HepG2 (cell line): Measurements from ENCODE around the gene MRPL34. TPM values are rescaled to one million over a fixed set of nuclear protein-coding genes. Genes with fewer than 3 reads are reported as not detected.

Experiments
- ATAC-seq: fragments of 200-7000 bp; cut with Tn5 transposase; 3 replicates; pipeline ENCODE4 v1.9.1; 2020; ENCODE audit warnings: mild to moderate bottlenecking, moderate library complexity
- BruUV-seq: library from RNA; stranded (reverse); fragments of 400-500 nt; replicated peaks from 2 replicates; lab custom pipeline; 2021; lab: Mats Ljungman, UMichigan
- CTCF ChIA-PET: fragments of 300-600 bp; formaldehyde crosslinking; extraction: SDS; loops from one replicate; lab custom pipeline; 2021; ENCODE audit warnings: low total read pairs, inconsistent platforms, low intra/inter-chr PET ratio; lab: Yijun Ruan, JAX
- POLR2A ChIA-PET: fragments of 350-600 bp; sonication (Branson Sonifier 250); formaldehyde crosslinking; loops from one replicate; lab custom pipeline; 2020; ENCODE audit warnings: antibody characterized with exemption, inconsistent platforms; lab: Yijun Ruan, JAX
- DNase-seq: peaks from one replicate; pipeline ENCODE4 v3.0.0-alpha.2; 2015; ENCODE audit warnings: low spot score
- FAIRE-seq: peaks from 3 replicates; lab custom pipeline; 2011; peaks lifted over from hg19 to GRCh38; lab: Jason Lieb, UNC
- H2AFZ ChIP-seq: one replicate; pipeline ENCODE4 v1.6.1; 2011; ENCODE audit warnings: low read length, inconsistent platforms
- H3K27ac ChIP-seq: fragments of 300-600 bp; 3 replicates; pipeline ENCODE4 v1.8.0; 2011; ENCODE audit warnings: mixed run types, mild to moderate bottlenecking, mixed read lengths, low read length, inconsistent platforms; ENCODE audit not compliant: insufficient read depth; ENCODE audit errors: extremely low read length
- H3K27me3 ChIP-seq, 2 experiments: fragments of 200-600 bp in 1 of 2; 2 replicates in 1 of 2; 3 replicates in 1 of 2; pipeline versions ENCODE4 v1.6.0 to v1.8.0; 2011; ENCODE audit warnings: low read length in 2 of 2, mild to moderate bottlenecking in 2 of 2, moderate library complexity in 2 of 2, inconsistent platforms in 1 of 2; ENCODE audit not compliant: insufficient read depth in 2 of 2, control insufficient read depth in 1 of 2
- H3K36me3 ChIP-seq, 2 experiments: fragments of 200-600 bp in 1 of 2; replicated peaks in 1 of 2; 2 replicates in 1 of 2; 3 replicates in 1 of 2; pipeline versions ENCODE4 v1.5.1 to v1.8.0; 2011; ENCODE audit warnings: low read length in 2 of 2, inconsistent platforms in 1 of 2; ENCODE audit not compliant: insufficient read depth in 2 of 2, control insufficient read depth in 1 of 2
- H3K4me1 ChIP-seq: 2 replicates; pipeline ENCODE4 v1.5.1; 2012; ENCODE audit warnings: low read length, inconsistent platforms; ENCODE audit not compliant: insufficient read depth
- H3K4me2 ChIP-seq: 2 replicates; pipeline ENCODE4 v1.6.0; 2011; ENCODE audit warnings: low read depth, low read length, inconsistent platforms
- H3K4me3 ChIP-seq, 3 experiments: fragments of 200-600 bp in 1 of 3; sonication (generic), shearing (Covaris generic) in 1 of 3; replicated peaks in 1 of 3; 2 replicates each; pipeline ENCODE4 v1.5.1; 2011 to 2016; ENCODE audit warnings: low read length in 3 of 3, inconsistent platforms in 2 of 3, low read depth in 2 of 3, mild to moderate bottlenecking in 2 of 3, control low read depth in 1 of 3, mixed read lengths in 1 of 3; ENCODE audit not compliant: insufficient read depth in 1 of 3
- H3K79me2 ChIP-seq: one replicate; pipeline ENCODE4 v1.6.1; 2011; ENCODE audit warnings: low read length, inconsistent platforms; ENCODE audit not compliant: insufficient read depth
- H3K9ac ChIP-seq: 2 replicates; pipeline ENCODE4 v1.6.0; 2011; ENCODE audit warnings: mild to moderate bottlenecking, low read depth, low read length, inconsistent platforms; ENCODE audit not compliant: insufficient read depth
- H3K9me3 ChIP-seq: 2 replicates; pipeline ENCODE4 v1.5.1; 2012; ENCODE audit warnings: mild to moderate bottlenecking, low read length
- H4K20me1 ChIP-seq: 2 replicates; pipeline ENCODE4 v1.6.0; 2011; ENCODE audit warnings: inconsistent platforms, mild to moderate bottlenecking, low read length, moderate library complexity; ENCODE audit not compliant: insufficient read depth
- ARNTL ChIP-seq: sonication (generic); formaldehyde crosslinking; IDR thresholded peaks from 2 replicates; pipeline ENCODE4 v1.4.0; 2020; ENCODE audit warnings: mild to moderate bottlenecking, missing genetic modification reagents
- E2F2 ChIP-seq: sonication (generic); formaldehyde crosslinking; IDR thresholded peaks from 2 replicates; pipeline ENCODE4 v1.4.0; 2020; ENCODE audit warnings: missing genetic modification reagents, borderline replicate concordance
- GATAD2A ChIP-seq: IDR thresholded peaks from 2 replicates; pipeline ENCODE4 v1.6.1; 2016
- HNF1B ChIP-seq: sonication (generic); formaldehyde crosslinking; IDR thresholded peaks from 2 replicates; pipeline ENCODE4 v1.5.1; 2020; ENCODE audit warnings: mild to moderate bottlenecking, moderate library complexity, missing genetic modification reagents
- RERE ChIP-seq: IDR thresholded peaks from 2 replicates; pipeline ENCODE4 v1.6.1; 2016; ENCODE audit warnings: low read depth, missing genetic modification reagents, missing compliant biosample characterization
- ZFP36 ChIP-seq: fragments of 150-350 bp; IDR thresholded peaks from 2 replicates; pipeline ENCODE4 v1.6.1; 2018; ENCODE audit warnings: borderline replicate concordance, low read length, low read depth; ENCODE audit not compliant: partially characterized antibody
- ZNF33A ChIP-seq: sonication (generic); formaldehyde crosslinking; IDR thresholded peaks from 2 replicates; pipeline ENCODE4 v1.5.1; 2020; ENCODE audit warnings: missing genetic modification reagents, mild to moderate bottlenecking, moderate library complexity, borderline replicate concordance
- ZNF513 ChIP-seq: sonication (generic); formaldehyde crosslinking; conservative IDR thresholded peaks from 2 replicates; pipeline ENCODE4 v1.5.0; 2020; ENCODE audit warnings: missing genetic modification reagents
- ZNF530 ChIP-seq: sonication (generic); formaldehyde crosslinking; IDR thresholded peaks from 2 replicates; pipeline ENCODE4 v1.5.0; 2020; ENCODE audit warnings: low read depth, mild to moderate bottlenecking, missing genetic modification reagents
- ZNF558 ChIP-seq: sonication (generic); formaldehyde crosslinking; IDR thresholded peaks from 2 replicates; pipeline ENCODE4 v1.9.0; 2022; ENCODE audit warnings: mild to moderate bottlenecking, missing genetic modification reagents, borderline replicate concordance
- ZNF619 ChIP-seq: sonication (generic); formaldehyde crosslinking; IDR thresholded peaks from 2 replicates; pipeline ENCODE4 v1.4.0; 2020; ENCODE audit warnings: mild to moderate bottlenecking, missing genetic modification reagents
- WGBS: methylation state at CpG from one replicate; pipeline ENCODE4 v1.1.6; 2017; ENCODE audit warnings: low lambda C conversion rate; 5-methylcytosine and 5-hydroxymethylcytosine counted together
- in situ Hi-C: cut with HindIII; loops from 2 replicates; pipeline ENCODE4 v1.10.0; 2017; ENCODE audit warnings: low pct_unique_long_range_greater_than_20kb; ENCODE audit not compliant: extremely low pct_ligation_motif_present
- intact Hi-C: fragments of 100-400 bp; cut with micrococcal nuclease; formaldehyde crosslinking; loops from one replicate; pipeline ENCODE4 v1.10.0; 2022; ENCODE audit not compliant: unreplicated experiment
- polyA plus RNA-seq, 8 experiments: library from polyadenylated mRNA; depleted of rRNA in 3 of 8; stranded (reverse) in 7 of 8; unstranded in 1 of 8; fragments of >200 nt; fragmentation: Illumina TruSeq in 4 of 8; extraction: Trizol in 4 of 8; gene quantifications; 2 replicates each; pipeline versions ENCODE4 v1.2.1 to v1.2.3, GENCODE V29; 2011 to 2016; ENCODE audit warnings: low read depth in 4 of 8, missing spikeins in 1 of 8, mixed read lengths in 1 of 8; ENCODE audit not compliant: insufficient read depth in 1 of 8
- total RNA-seq, 5 experiments: library from RNA; depleted of rRNA; stranded (reverse); fragments of >200 nt; fragmentation: Illumina TruSeq; extraction: Trizol; gene quantifications; 2 replicates each; pipeline ENCODE4 v1.2.3, GENCODE V29; 2016; ENCODE audit warnings: low read depth in 1 of 5

The MRPL34 gene
- total and polyA plus RNA-seq, 2 of the 13 experiments (the other 11 are each of a cell fraction or from before 2014, with no cell fraction given), result 74.0 to 77.3 TPM

- no peak for TF ChIP-seq ARNTL
- TF ChIP-seq ZNF33A (CRISPR knock-in tag), result no peak; the same call in 1 of the 2 replicates
Observed at GRCh38 chr19:17266975-17267788, 38.5 kb upstream of the MRPL34 start, which contains the start of gene BABAM1 (continued).

GRCh38 chr19:17268754-17269153, 36.9 kb upstream of the MRPL34 start:
- Histone ChIP-seq H3K4me2 (peak overlapping the region; percentile 91), H3K9me3 (no peaks in the 10 kb centered on the region), H4K20me1 (no peaks in the 10 kb centered on the region), H3K79me2 (peaks cover 13% of the 10 kb centered on the region), H3K27me3 (peaks cover 0 to 6% of the 10 kb centered on the region in 2 experiments; a peak in 2 of 5 replicates), H3K4me3 (no peak overlapping the region), H3K27ac (no peak overlapping the region), H3K4me1 (peaks cover 25% of the 10 kb centered on the region), H3K9ac (no peak overlapping the region), H3K36me3 (peaks cover 3 to 19% of the 10 kb centered on the region in 2 experiments; a peak in 3 of 5 replicates), H2AFZ (no peak overlapping the region)
- no peak for DNase-seq
- BruUV-seq, result no TSS peak
- POLR2A ChIA-PET, result interaction anchor here (0.6 to 2.4 kb wide), 7 partner anchors 11 to 137 kb away, joined by 3 to 40 read pairs (median 6); partner anchors contain the start of genes BST2, NR2F6, OCEL1 and USE1
- TF ChIP-seq E2F2 (CRISPR knock-in tag) (no peak), ZNF513 (CRISPR knock-in tag) (no peak), ZNF530 (CRISPR knock-in tag) (no peak), ZNF558 (CRISPR knock-in tag) (no peak), ZNF619 (CRISPR knock-in tag) (no peak), ZFP36 (no peak), GATAD2A (CRISPR knock-in tag) (no peak), HNF1B (CRISPR knock-in tag) (no peak), RERE (CRISPR knock-in tag) (no peak)
- FAIRE-seq, result no peak
- no peak for ATAC-seq
- CTCF ChIA-PET, result no interaction called here
- 98% methylated on average over 6 of the region's 13 CpGs for WGBS
- in situ Hi-C loops (no loop called here), intact Hi-C loops (loop anchor here (5.0 kb wide), 1 partner anchor 41 kb away; the partner anchor contains the start of gene OCEL1)
